ENCODE measurements around the gene SSTR1. TPM values are rescaled to one million over a fixed set of nuclear protein-coding genes. Genes with fewer than 3 reads are reported as not detected.

SSTR1 gene
- total RNA-seq, 2 experiments from 2014 or later = not detected

DNA sequence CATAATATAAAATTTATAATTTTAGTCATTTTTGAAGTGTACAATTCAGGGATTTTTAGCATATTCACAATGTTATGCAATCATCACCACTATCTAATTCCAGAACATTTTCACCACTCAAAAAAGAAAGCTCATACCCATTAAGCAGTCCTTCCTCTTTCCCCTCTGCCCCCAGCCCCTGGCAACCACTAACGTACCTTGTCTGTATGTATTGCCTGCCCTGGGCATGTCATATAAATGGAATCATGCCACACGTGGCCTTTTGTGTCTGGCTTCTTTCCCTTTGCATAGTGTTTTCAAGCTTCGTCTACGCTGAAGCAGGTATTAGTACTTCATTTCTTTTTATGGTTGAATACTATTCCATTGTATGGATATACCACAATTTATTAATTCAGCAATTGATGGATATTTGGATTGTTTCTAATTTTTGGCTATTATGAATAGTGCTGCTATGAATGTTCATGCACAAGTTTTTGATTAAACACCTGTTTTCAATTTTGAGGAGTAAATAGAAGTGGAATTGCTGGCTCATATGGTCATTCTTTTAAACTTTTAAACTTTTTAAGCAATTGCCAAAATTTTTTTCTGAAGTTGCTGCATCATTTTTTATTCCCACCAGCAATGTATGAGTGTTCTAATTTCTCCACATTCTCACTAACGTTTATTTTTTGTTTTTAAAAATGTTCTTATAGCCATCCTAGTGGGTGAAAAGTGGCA, 1.6 kb upstream of the SSTR1 start:
- DNase-seq (no peak), ATAC-seq (no peak)
- TF ChIP-seq, protein P1, sequence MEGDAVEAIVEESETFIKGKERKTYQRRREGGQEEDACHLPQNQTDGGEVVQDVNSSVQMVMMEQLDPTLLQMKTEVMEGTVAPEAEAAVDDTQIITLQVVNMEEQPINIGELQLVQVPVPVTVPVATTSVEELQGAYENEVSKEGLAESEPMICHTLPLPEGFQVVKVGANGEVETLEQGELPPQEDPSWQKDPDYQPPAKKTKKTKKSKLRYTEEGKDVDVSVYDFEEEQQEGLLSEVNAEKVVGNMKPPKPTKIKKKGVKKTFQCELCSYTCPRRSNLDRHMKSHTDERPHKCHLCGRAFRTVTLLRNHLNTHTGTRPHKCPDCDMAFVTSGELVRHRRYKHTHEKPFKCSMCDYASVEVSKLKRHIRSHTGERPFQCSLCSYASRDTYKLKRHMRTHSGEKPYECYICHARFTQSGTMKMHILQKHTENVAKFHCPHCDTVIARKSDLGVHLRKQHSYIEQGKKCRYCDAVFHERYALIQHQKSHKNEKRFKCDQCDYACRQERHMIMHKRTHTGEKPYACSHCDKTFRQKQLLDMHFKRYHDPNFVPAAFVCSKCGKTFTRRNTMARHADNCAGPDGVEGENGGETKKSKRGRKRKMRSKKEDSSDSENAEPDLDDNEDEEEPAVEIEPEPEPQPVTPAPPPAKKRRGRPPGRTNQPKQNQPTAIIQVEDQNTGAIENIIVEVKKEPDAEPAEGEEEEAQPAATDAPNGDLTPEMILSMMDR (IDR thresholded peaks at IDR 0.05) = no peak
- Mint-ChIP-seq H3K36me3 (ENCODE audit: low read depth) (no peaks in the 10 kb centered on the region), H3K4me3 (no peak overlapping the region), H3K9me3 (no peaks in the 10 kb centered on the region), H3K4me1 (ENCODE audit: low read depth) (peaks cover 21% of the 10 kb centered on the region), H3K27me3 (peaks cover 51% of the 10 kb centered on the region), H3K27ac (no peak overlapping the region)
- CTCF ChIA-PET = interaction anchor here (1.2 to 2.1 kb wide), 3 partner anchors 9 to 661 kb away, joined by 4 to 9 read pairs (median 7); no protein-coding TSS in a partner anchor
- POLR2A ChIA-PET = no interaction called here
- intact Hi-C loops (cut with micrococcal nuclease) = no loop called here

DNA sequence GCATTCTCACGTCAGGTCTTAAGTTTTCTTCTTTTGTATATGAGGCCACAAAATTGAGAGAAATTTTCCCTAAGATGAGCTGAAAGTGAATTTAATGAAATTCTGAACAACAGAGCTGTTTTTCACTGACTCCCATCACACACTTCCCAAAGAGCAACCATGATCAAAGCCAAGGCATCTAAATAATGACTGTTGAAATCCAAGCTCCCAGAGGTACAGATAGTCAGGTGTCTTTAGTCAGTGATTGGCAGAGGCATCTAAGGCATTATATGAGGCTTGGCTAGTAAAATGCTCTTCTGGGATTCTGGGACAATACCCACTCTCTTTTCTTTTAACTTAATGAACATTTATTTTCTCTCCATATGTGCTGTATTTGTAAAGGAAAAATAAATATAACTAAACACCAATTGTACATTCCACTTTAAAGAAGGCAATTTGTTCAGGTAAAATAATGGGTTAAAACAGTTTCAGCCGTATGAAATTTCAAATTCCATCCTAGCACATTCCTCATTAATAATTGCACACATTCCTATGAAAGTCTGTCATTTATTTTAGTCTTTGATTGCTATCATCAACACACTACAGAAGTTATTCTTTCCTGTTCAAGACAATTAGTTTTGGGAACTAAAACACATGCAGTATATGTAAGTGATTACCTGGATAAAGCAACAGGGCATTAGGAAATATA, 871 bp upstream of the SSTR1 start:
- no peak overlapping the region for H3K4me3 Mint-ChIP-seq
- no peak overlapping the region for H3K27ac Mint-ChIP-seq
- TF ChIP-seq, protein P1 (IDR thresholded peaks at IDR 0.05) = no peak
- peaks cover 53% of the 10 kb centered on the region for H3K27me3 Mint-ChIP-seq
- DNase-seq (no peak), ATAC-seq (no peak)
- no peaks in the 10 kb centered on the region for H3K36me3 Mint-ChIP-seq (ENCODE audit: low read depth)
- ChIA-PET CTCF (interaction anchor here (1.2 to 2.8 kb wide), 2 partner anchors 9 to 10 kb away, joined by 7 to 14 read pairs; no protein-coding TSS in a partner anchor), POLR2A (no interaction called here)
- peaks cover 22% of the 10 kb centered on the region for H3K4me1 Mint-ChIP-seq (ENCODE audit: low read depth)
- H3K9me3 Mint-ChIP-seq = no peaks in the 10 kb centered on the region
- intact Hi-C loops (cut with micrococcal nuclease) = no loop called here

DNA sequence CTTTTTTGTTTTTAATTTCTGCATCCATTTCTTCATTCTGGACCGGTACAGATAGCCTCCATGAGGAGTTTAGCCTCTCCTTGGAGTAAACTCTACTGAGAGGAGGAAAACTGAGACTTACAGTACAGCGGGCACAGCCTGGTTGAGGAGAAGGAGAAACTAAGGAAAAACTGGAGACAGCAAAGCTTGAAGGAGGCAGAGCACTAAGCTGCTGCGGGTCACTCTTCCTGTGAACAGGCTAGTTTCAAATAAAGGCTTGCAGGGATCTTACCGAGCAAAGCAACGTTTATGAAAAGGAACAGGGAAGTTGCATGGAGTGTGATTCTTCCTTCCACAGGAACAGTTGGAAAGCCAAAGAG, 348 bp upstream of the SSTR1 start:
- Mint-ChIP-seq H3K4me1 (ENCODE audit: low read depth) (peaks cover 23% of the 10 kb centered on the region), H3K27ac (no peak overlapping the region), H3K9me3 (no peaks in the 10 kb centered on the region), H3K36me3 (ENCODE audit: low read depth) (no peaks in the 10 kb centered on the region), H3K4me3 (no peak overlapping the region), H3K27me3 (peaks cover 55% of the 10 kb centered on the region)
- ChIA-PET POLR2A (no interaction called here), CTCF (interaction anchor here (2.8 kb wide), 1 partner anchor 10 kb away, joined by 14 read pairs; no protein-coding TSS in a partner anchor)
- TF ChIP-seq, protein P1 (IDR thresholded peaks at IDR 0.05) = no peak
- intact Hi-C loops (cut with micrococcal nuclease) = no loop called here
- DNase-seq = no peak
- no peak for ATAC-seq

DNA sequence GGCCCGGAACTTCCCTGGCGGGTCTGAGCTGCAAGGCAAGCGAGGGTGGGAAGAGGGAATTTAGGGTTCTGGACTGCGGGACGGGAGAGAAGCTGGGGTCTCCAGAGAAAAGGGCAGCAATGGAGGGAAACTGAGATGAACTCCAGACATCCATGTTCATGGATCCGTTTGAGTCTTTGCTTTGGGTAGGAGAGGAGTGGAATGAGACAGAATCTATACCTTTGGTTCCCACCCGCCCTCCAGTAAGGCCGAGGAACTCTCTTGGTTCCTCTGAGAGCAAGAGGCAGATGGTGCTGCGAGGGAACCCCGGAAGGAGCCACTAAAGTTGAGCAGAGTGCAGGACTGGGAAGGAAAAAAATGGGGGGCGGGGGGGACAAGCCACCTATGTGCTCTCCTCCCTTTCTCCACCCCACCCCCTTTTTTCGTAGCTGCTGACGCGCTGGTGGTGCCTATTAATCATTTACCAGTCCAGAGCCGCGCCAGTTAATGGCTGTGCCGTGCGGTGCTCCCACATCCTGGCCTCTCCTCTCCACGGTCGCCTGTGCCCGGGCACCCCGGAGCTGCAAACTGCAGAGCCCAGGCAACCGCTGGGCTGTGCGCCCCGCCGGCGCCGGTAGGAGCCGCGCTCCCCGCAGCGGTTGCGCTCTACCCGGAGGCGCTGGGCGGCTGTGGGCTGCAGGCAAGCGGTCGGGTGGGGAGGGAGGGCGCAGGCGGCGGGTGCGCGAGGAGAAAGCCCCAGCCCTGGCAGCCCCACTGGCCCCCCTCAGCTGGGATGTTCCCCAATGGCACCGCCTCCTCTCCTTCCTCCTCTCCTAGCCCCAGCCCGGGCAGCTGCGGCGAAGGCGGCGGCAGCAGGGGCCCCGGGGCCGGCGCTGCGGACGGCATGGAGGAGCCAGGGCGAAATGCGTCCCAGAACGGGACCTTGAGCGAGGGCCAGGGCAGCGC, 1.2 kb downstream of the SSTR1 start:
- ATAC-seq (peak; percentile 61), DNase-seq (peak; percentile 11)
- ChIA-PET CTCF (interaction anchor here (2.8 kb wide), 1 partner anchor 11 kb away, joined by 14 read pairs; no protein-coding TSS in a partner anchor), POLR2A (interaction anchor here (1.0 kb wide), 1 partner anchor 9 kb away, joined by 3 read pairs; no protein-coding TSS in a partner anchor)
- no peaks in the 10 kb centered on the region for H3K36me3 Mint-ChIP-seq (ENCODE audit: low read depth)
- peaks cover 58% of the 10 kb centered on the region for H3K27me3 Mint-ChIP-seq
- no peaks in the 10 kb centered on the region for H3K9me3 Mint-ChIP-seq
- H3K4me1 Mint-ChIP-seq (ENCODE audit: low read depth) = peaks cover 23% of the 10 kb centered on the region
- intact Hi-C loops (cut with micrococcal nuclease) = no loop called here
- no peak overlapping the region for H3K27ac Mint-ChIP-seq
- peak overlapping the region; percentile 20 for H3K4me3 Mint-ChIP-seq
- TF ChIP-seq, protein P1 (IDR thresholded peaks at IDR 0.05) = no peak
